ENCODE measurements around the gene BLOC1S5. TPM values are rescaled to one million over a fixed set of nuclear protein-coding genes. Genes with fewer than 3 reads are reported as not detected.
A peak's percentile ranks its signal among the peaks of the same experiment; 100 is the strongest.

Gene BLOC1S5
- total and polyA plus RNA-seq, 2 of the 13 experiments (the other 11 are each of a cell fraction or from before 2014, with no cell fraction given): 10.5 to 41.5 TPM

DNA sequence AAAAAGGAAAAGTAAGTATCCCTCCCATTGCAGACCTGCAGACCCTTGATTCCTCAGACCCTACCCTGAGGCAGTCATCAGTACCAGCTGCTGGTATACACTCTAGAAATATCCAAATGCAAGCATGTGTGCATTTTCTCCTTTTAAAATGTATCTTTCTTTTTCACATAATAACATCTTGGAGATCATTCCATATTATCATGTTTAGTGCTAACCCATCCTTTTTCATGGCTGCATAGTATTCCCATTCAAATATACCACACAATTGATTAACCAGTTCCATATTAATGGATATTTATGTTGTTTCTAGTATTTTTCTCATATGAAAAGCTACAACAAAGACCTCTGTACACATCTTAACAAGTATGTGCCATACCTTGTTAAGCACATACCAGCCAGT is 70.8 kb downstream of the BLOC1S5 start (continued):
- TF ChIP-seq ZNF546 (CRISPR knock-in tag; conservative IDR thresholded peaks at IDR 0.05): no peak
- no peak for TF ChIP-seq ZBTB14 (CRISPR knock-in tag; IDR thresholded peaks at IDR 0.05)

GRCh38 chr6:7992002-7992815 is 72.0 kb downstream of the BLOC1S5 start:
- CTCF ChIA-PET (ENCODE audit: low intra/inter-chr PET ratio, low total read pairs): interaction anchor here (0.6 to 2.0 kb wide), 6 partner anchors 8 to 271 kb away, joined by 3 to 19 read pairs (median 6); no protein-coding TSS in a partner anchor
- 33% methylated on average over 7 of the region's 7 CpGs for WGBS (ENCODE audit: low lambda C conversion rate)
- in situ Hi-C loops (cut with HindIII; ENCODE audit: extremely low pct_ligation_motif_present, low pct_unique_long_range_greater_than_20kb): loop anchor here (5.0 kb wide), 1 partner anchor 95 kb away; no protein-coding TSS in a partner anchor
- Histone ChIP-seq H3K4me2 (ENCODE audit: low read depth, low read length) (peak overlapping the region; percentile 26; the same call in 1 of the 2 replicates), H3K9ac (ENCODE audit: insufficient read depth, low read depth, low read length) (no peak overlapping the region), H3K9me3 (ENCODE audit: low read length) (no peaks in the 10 kb centered on the region), H3K4me3 (replicated peaks in 1 of 3; ENCODE audit: insufficient read depth in 1 of 3, low read depth in 2 of 3, low read length in 3 of 3) (no peak overlapping the region), H3K4me1 (ENCODE audit: insufficient read depth, low read length) (peaks cover 16% of the 10 kb centered on the region; the same call in 1 of the 2 replicates), H3K79me2 (ENCODE audit: insufficient read depth, low read length) (no peaks in the 10 kb centered on the region), H2AFZ (ENCODE audit: low read length) (no peak overlapping the region), H3K27ac (ENCODE audit: extremely low read length, insufficient read depth, low read length) (no peak overlapping the region), H3K27me3 (ENCODE audit: control insufficient read depth in 1 of 2, insufficient read depth in 2 of 2, low read length in 2 of 2) (no peaks in the 10 kb centered on the region), H3K36me3 (replicated peaks in 1 of 2; ENCODE audit: control insufficient read depth in 1 of 2, insufficient read depth in 2 of 2, low read length in 2 of 2) (no peaks in the 10 kb centered on the region), H4K20me1 (ENCODE audit: insufficient read depth, low read length) (no peaks in the 10 kb centered on the region)
- POLR2A ChIA-PET: interaction anchor here (0.8 to 1.0 kb wide), 2 partner anchors 17 to 94 kb away, joined by 3 read pairs; no protein-coding TSS in a partner anchor
- intact Hi-C loops (cut with micrococcal nuclease; ENCODE audit: unreplicated experiment): loop anchor here (1.0 kb wide), 4 partner anchors 17 to 269 kb away; no protein-coding TSS in a partner anchor
- no TSS peak for BruUV-seq (replicated peaks)
- ATAC-seq: peak; percentile 88
- peak; percentile 69 for DNase-seq (ENCODE audit: low spot score)
- FAIRE-seq: peak; percentile 83
- no peak for TF ChIP-seq ZNF441 (CRISPR knock-in tag; IDR thresholded peaks at IDR 0.05; ENCODE audit: borderline replicate concordance)
- peak; percentile 74 for TF ChIP-seq CTCF (CRISPR knock-in tag; IDR thresholded peaks at IDR 0.05)
- TF ChIP-seq ZNF569 (CRISPR knock-in tag; IDR thresholded peaks at IDR 0.05; ENCODE audit: borderline replicate concordance): no peak
- TF ChIP-seq, protein P1, sequence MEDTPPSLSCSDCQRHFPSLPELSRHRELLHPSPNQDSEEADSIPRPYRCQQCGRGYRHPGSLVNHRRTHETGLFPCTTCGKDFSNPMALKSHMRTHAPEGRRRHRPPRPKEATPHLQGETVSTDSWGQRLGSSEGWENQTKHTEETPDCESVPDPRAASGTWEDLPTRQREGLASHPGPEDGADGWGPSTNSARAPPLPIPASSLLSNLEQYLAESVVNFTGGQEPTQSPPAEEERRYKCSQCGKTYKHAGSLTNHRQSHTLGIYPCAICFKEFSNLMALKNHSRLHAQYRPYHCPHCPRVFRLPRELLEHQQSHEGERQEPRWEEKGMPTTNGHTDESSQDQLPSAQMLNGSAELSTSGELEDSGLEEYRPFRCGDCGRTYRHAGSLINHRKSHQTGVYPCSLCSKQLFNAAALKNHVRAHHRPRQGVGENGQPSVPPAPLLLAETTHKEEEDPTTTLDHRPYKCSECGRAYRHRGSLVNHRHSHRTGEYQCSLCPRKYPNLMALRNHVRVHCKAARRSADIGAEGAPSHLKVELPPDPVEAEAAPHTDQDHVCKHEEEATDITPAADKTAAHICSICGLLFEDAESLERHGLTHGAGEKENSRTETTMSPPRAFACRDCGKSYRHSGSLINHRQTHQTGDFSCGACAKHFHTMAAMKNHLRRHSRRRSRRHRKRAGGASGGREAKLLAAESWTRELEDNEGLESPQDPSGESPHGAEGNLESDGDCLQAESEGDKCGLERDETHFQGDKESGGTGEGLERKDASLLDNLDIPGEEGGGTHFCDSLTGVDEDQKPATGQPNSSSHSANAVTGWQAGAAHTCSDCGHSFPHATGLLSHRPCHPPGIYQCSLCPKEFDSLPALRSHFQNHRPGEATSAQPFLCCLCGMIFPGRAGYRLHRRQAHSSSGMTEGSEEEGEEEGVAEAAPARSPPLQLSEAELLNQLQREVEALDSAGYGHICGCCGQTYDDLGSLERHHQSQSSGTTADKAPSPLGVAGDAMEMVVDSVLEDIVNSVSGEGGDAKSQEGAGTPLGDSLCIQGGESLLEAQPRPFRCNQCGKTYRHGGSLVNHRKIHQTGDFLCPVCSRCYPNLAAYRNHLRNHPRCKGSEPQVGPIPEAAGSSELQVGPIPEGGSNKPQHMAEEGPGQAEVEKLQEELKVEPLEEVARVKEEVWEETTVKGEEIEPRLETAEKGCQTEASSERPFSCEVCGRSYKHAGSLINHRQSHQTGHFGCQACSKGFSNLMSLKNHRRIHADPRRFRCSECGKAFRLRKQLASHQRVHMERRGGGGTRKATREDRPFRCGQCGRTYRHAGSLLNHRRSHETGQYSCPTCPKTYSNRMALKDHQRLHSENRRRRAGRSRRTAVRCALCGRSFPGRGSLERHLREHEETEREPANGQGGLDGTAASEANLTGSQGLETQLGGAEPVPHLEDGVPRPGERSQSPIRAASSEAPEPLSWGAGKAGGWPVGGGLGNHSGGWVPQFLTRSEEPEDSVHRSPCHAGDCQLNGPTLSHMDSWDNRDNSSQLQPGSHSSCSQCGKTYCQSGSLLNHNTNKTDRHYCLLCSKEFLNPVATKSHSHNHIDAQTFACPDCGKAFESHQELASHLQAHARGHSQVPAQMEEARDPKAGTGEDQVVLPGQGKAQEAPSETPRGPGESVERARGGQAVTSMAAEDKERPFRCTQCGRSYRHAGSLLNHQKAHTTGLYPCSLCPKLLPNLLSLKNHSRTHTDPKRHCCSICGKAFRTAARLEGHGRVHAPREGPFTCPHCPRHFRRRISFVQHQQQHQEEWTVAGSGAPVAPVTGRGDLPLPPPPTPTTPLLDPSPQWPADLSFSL (CRISPR knock-in tag; IDR thresholded peaks at IDR 0.05): no peak
- 0 out of 2 replicates have a peak, but pooled peaks have one; percentile 16 for TF ChIP-seq MIXL1 (CRISPR knock-in tag; IDR thresholded peaks at IDR 0.05)
- peak; percentile 88 for TF ChIP-seq RAD21 (CRISPR knock-in tag; IDR thresholded peaks at IDR 0.05)
- peak; percentile 94 for TF ChIP-seq STAG1 (CRISPR knock-in tag; IDR thresholded peaks at IDR 0.05)
- TF ChIP-seq SMC3 (IDR thresholded peaks at IDR 0.05; ENCODE audit: low read length): peak; percentile 94
- TF ChIP-seq ZNF629 (CRISPR knock-in tag; conservative IDR thresholded peaks at IDR 0.05): peak; percentile 61
